Measurements from ENCODE around the gene NOVA2.

DNA sequence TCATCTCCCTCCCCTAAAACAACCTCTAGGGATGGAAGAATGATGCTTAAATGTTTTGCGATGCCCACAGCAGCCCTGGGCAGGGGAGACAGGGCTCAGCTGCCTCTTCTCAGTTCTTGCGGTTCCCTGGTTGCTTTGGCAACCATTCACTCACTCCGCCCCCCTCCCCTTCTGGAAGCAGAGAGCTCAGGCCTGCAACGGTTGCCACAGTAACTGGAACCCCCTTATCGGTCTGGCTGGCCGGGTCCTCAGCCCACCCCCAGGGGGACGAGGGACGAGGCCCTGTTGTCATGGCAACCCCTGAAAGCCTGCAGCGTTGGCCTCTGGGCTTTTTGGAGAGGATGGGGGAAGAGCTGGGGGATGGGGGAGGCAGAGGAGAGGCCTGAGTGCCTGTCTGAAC lies 19.5 kb downstream of the NOVA2 start:
- TF ChIP-seq, protein P1, sequence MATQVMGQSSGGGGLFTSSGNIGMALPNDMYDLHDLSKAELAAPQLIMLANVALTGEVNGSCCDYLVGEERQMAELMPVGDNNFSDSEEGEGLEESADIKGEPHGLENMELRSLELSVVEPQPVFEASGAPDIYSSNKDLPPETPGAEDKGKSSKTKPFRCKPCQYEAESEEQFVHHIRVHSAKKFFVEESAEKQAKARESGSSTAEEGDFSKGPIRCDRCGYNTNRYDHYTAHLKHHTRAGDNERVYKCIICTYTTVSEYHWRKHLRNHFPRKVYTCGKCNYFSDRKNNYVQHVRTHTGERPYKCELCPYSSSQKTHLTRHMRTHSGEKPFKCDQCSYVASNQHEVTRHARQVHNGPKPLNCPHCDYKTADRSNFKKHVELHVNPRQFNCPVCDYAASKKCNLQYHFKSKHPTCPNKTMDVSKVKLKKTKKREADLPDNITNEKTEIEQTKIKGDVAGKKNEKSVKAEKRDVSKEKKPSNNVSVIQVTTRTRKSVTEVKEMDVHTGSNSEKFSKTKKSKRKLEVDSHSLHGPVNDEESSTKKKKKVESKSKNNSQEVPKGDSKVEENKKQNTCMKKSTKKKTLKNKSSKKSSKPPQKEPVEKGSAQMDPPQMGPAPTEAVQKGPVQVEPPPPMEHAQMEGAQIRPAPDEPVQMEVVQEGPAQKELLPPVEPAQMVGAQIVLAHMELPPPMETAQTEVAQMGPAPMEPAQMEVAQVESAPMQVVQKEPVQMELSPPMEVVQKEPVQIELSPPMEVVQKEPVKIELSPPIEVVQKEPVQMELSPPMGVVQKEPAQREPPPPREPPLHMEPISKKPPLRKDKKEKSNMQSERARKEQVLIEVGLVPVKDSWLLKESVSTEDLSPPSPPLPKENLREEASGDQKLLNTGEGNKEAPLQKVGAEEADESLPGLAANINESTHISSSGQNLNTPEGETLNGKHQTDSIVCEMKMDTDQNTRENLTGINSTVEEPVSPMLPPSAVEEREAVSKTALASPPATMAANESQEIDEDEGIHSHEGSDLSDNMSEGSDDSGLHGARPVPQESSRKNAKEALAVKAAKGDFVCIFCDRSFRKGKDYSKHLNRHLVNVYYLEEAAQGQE (IDR thresholded peaks at IDR 0.05) = no peak
- no peak for TF ChIP-seq RNF2 (IDR thresholded peaks at IDR 0.05; ENCODE audit: borderline replicate concordance, low read depth)
- TF ChIP-seq RAD21 (conservative IDR thresholded peaks at IDR 0.05 in 1 of 2, IDR thresholded peaks at IDR 0.05 in 1 of 2) = no peak
- no peak for TF ChIP-seq EP300 (IDR thresholded peaks at IDR 0.05)
- TF ChIP-seq, protein P2, sequence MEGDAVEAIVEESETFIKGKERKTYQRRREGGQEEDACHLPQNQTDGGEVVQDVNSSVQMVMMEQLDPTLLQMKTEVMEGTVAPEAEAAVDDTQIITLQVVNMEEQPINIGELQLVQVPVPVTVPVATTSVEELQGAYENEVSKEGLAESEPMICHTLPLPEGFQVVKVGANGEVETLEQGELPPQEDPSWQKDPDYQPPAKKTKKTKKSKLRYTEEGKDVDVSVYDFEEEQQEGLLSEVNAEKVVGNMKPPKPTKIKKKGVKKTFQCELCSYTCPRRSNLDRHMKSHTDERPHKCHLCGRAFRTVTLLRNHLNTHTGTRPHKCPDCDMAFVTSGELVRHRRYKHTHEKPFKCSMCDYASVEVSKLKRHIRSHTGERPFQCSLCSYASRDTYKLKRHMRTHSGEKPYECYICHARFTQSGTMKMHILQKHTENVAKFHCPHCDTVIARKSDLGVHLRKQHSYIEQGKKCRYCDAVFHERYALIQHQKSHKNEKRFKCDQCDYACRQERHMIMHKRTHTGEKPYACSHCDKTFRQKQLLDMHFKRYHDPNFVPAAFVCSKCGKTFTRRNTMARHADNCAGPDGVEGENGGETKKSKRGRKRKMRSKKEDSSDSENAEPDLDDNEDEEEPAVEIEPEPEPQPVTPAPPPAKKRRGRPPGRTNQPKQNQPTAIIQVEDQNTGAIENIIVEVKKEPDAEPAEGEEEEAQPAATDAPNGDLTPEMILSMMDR (IDR thresholded peaks at IDR 0.05) = no peak
- TF ChIP-seq PHF8 (IDR thresholded peaks at IDR 0.05; ENCODE audit: borderline replicate concordance, low read depth) = no peak
- TF ChIP-seq POLR2A (IDR thresholded peaks at IDR 0.05; ENCODE audit: low read length) = no peak

Data from A549 (cell line).